ENCODE results near the gene TGIF1. TPM values are rescaled to one million over a fixed set of nuclear protein-coding genes. Genes with fewer than 3 reads are reported as not detected.

Gene TGIF1
- total and polyA plus RNA-seq, 2 of the 4 experiments (the other 2 are of a cell fraction), result 62.1 to 118 TPM

DNA sequence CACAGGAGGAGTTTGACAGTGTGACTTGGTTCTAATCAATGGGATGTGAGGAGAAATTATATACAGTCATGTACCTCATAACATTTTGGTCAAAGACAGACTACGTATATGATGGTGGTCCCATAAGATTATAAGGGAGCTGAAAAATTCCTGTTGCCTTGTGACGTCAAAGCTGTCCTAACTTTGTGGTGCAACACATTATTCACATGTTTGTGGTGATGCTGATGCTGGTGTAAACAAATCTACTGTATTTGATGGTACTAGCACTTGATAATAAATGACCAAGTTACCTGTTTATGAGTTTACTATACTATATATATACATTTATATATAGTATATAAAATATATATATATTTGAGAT is 29.1 kb upstream of the TGIF1 start:
- no peak overlapping the region for H2AFZ ChIP-seq (replicated peaks; ENCODE audit: low read length, poor library complexity)
- H3K4me3 ChIP-seq (ENCODE audit: insufficient read depth, low read depth, low read length), result no peak overlapping the region
- no peaks in the 10 kb centered on the region for H3K4me1 ChIP-seq (ENCODE audit: control insufficient read depth, insufficient read depth, low read length)
- H3K9me1 ChIP-seq (ENCODE audit: insufficient read depth, low read length), result no peaks in the 10 kb centered on the region
- no peak overlapping the region for H3K9ac ChIP-seq (ENCODE audit: low read depth, low read length)
- H4K8ac ChIP-seq (ENCODE audit: low read depth in 2 of 2, low read length in 2 of 2), result no peak overlapping the region
- ATAC-seq (ENCODE audit: low read depth), result no peak
- no TSS peak for BruUV-seq (replicated peaks)
- no peak overlapping the region for H4K5ac ChIP-seq (ENCODE audit: low read depth, low read length)
- H3K79me1 ChIP-seq (ENCODE audit: low read depth in 1 of 2, low read length in 2 of 2), result no peaks in the 10 kb centered on the region
- H2BK5ac ChIP-seq (ENCODE audit: low read depth, low read length, poor library complexity, severe bottlenecking), result no peak overlapping the region
- H3K27me3 ChIP-seq (ENCODE audit: control insufficient read depth, insufficient read depth, low read length), result no peaks in the 10 kb centered on the region
- no peaks in the 10 kb centered on the region for H3K9me3 ChIP-seq (ENCODE audit: control insufficient read depth, insufficient read depth, low read length)
- no peak overlapping the region for H3K4ac ChIP-seq (ENCODE audit: low read depth, low read length)
- WGBS, 2 experiments (ENCODE audit: extremely low coverage in 2 of 2, insufficient read length in 1 of 2), result no CpG with 5 or more reads among the region's 2 CpGs
- H3K4me2 ChIP-seq (ENCODE audit: low read depth, low read length), result no peak overlapping the region
- no peak for TF ChIP-seq POLR2A (IDR thresholded peaks at IDR 0.05; ENCODE audit: low read depth, low read length)
- TF ChIP-seq, protein P1, sequence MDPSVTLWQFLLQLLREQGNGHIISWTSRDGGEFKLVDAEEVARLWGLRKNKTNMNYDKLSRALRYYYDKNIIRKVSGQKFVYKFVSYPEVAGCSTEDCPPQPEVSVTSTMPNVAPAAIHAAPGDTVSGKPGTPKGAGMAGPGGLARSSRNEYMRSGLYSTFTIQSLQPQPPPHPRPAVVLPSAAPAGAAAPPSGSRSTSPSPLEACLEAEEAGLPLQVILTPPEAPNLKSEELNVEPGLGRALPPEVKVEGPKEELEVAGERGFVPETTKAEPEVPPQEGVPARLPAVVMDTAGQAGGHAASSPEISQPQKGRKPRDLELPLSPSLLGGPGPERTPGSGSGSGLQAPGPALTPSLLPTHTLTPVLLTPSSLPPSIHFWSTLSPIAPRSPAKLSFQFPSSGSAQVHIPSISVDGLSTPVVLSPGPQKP (IDR thresholded peaks at IDR 0.05; ENCODE audit: borderline replicate concordance, low read depth, low read length), result no peak
- TF ChIP-seq BHLHE40 (IDR thresholded peaks at IDR 0.05; ENCODE audit: low read depth, low read length), result no peak
- TF ChIP-seq RFX5 (IDR thresholded peaks at IDR 0.05; ENCODE audit: low read depth, low read length), result no peak
- TF ChIP-seq RCOR1 (IDR thresholded peaks at IDR 0.05; ENCODE audit: insufficient replicate concordance, low read length), result no peak
- no peak for TF ChIP-seq MAFK (IDR thresholded peaks at IDR 0.05; ENCODE audit: low read depth, low read length)
- no peak for TF ChIP-seq NFE2L2 (IDR thresholded peaks at IDR 0.05; ENCODE audit: low read depth, low read length)
- no peak for TF ChIP-seq USF2 (IDR thresholded peaks at IDR 0.05; ENCODE audit: low read depth, low read length)
- TF ChIP-seq, protein P2, sequence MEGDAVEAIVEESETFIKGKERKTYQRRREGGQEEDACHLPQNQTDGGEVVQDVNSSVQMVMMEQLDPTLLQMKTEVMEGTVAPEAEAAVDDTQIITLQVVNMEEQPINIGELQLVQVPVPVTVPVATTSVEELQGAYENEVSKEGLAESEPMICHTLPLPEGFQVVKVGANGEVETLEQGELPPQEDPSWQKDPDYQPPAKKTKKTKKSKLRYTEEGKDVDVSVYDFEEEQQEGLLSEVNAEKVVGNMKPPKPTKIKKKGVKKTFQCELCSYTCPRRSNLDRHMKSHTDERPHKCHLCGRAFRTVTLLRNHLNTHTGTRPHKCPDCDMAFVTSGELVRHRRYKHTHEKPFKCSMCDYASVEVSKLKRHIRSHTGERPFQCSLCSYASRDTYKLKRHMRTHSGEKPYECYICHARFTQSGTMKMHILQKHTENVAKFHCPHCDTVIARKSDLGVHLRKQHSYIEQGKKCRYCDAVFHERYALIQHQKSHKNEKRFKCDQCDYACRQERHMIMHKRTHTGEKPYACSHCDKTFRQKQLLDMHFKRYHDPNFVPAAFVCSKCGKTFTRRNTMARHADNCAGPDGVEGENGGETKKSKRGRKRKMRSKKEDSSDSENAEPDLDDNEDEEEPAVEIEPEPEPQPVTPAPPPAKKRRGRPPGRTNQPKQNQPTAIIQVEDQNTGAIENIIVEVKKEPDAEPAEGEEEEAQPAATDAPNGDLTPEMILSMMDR (conservative IDR thresholded peaks at IDR 0.05; ENCODE audit: low read depth, low read length), result no peak
- no peak for TF ChIP-seq RAD21 (IDR thresholded peaks at IDR 0.05; ENCODE audit: low read length)
- TF ChIP-seq FOS (IDR thresholded peaks at IDR 0.05; ENCODE audit: low read depth, low read length), result no peak
- no peak for TF ChIP-seq SMC3 (IDR thresholded peaks at IDR 0.05; ENCODE audit: low read depth, low read length)
- no peak for TF ChIP-seq MAZ (IDR thresholded peaks at IDR 0.05; ENCODE audit: borderline replicate concordance, low read depth, low read length)
- TF ChIP-seq MXI1 (IDR thresholded peaks at IDR 0.05; ENCODE audit: borderline replicate concordance, low read depth, low read length), result no peak
- TF ChIP-seq CHD1 (IDR thresholded peaks at IDR 0.05; ENCODE audit: low read depth, low read length), result no peak
- TF ChIP-seq CEBPB (IDR thresholded peaks at IDR 0.05; ENCODE audit: low read depth, low read length), result no peak
- H2BK15ac ChIP-seq (ENCODE audit: low read depth, low read length), result no peak overlapping the region
- intact Hi-C loops (cut with micrococcal nuclease), result no loop called here
- H2AK9ac ChIP-seq (replicated peaks; ENCODE audit: low read depth, low read length, poor library complexity), result no peak overlapping the region
- no peak overlapping the region for H4K91ac ChIP-seq (ENCODE audit: insufficient read depth, low read depth, low read length)
- H3K14ac ChIP-seq (replicated peaks; ENCODE audit: low read depth, low read length), result no peak overlapping the region
- no peak overlapping the region for H2BK120ac ChIP-seq (ENCODE audit: low read depth, low read length)
- no peak overlapping the region for H2BK20ac ChIP-seq (ENCODE audit: low read depth, low read length)
- no peak overlapping the region for H3K18ac ChIP-seq (ENCODE audit: low read depth, low read length)
- dilution Hi-C loops (cut with HindIII; ENCODE audit: low sequenced_read_pairs, unreplicated experiment), result no loop called here
- no peaks in the 10 kb centered on the region for H4K20me1 ChIP-seq (ENCODE audit: insufficient read depth, low read length)
- CTCF ChIA-PET, result no interaction called here
- no peak overlapping the region for H3K56ac ChIP-seq (ENCODE audit: extremely low read depth, insufficient read depth, low read length)
- in situ Hi-C loops (cut with MboI; ENCODE audit: low sequenced_read_pairs), result no loop called here
- no peaks in the 10 kb centered on the region for H3K36me3 ChIP-seq (ENCODE audit: control insufficient read depth, insufficient read depth, low read length)
- no peak overlapping the region for H3K23ac ChIP-seq (ENCODE audit: low read depth, low read length)
- POLR2A ChIA-PET (ENCODE audit: unreplicated experiment), result no interaction called here
- H3K27ac ChIP-seq (ENCODE audit: insufficient read depth, low read length), result no peak overlapping the region
- no peak for DNase-seq
- no peak overlapping the region for H2AK5ac ChIP-seq (ENCODE audit: low read depth, low read length)

Data from IMR-90 (cell line).